Measurements from ENCODE around the gene PTP4A2.
"Not testable (repeated sequence)": the region's sequence is repeated elsewhere in the genome, so short reads cannot be mapped to it uniquely, and the experiment has no call there.

PTP4A2 gene

DNA sequence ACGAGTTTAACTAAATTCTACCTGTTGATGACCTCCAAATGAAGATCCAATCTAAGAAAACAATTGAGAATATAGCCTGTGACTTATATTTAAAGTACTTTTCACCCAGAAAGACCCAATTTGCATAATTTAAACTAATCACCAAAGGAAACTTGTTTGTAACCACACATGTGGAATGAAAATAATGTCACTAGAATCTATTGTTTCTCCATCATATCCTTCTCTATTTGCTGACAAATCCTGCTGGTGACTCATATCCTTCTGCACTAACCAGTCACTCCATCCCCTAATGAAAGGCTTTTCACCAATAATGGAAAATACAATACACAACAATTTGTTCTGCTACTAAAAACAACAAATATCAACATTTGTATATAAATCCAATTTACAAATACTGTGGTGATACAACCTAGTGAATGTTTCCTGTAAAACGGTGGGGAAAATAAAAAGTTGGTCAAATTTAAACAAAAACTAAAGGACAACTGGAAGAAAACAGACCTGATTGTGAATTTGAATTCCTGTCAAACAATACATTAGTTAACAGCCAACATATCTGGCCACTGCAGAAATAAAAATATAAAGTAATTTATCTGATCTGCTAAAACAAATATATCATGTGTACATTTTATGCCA, 6.5 kb downstream of the PTP4A2 start:
- H3K9ac ChIP-seq (ENCODE audit: low read length) = no peak overlapping the region
- no peaks in the 10 kb centered on the region for H3K27me3 ChIP-seq (ENCODE audit: control insufficient read depth in 1 of 2, insufficient read depth in 2 of 2, low read length in 2 of 2)
- no peak overlapping the region for H3K4me3 ChIP-seq (ENCODE audit: low read depth in 1 of 2, low read length in 2 of 2)
- H3K9me3 ChIP-seq (ENCODE audit: low read length) = no peaks in the 10 kb centered on the region
- H3K4me1 ChIP-seq (ENCODE audit: insufficient read depth, low read length) = peaks cover 80% of the 10 kb centered on the region
- H3K27ac ChIP-seq (ENCODE audit: low read depth, low read length) = peak overlapping the region; percentile 10
- H3K36me3 ChIP-seq (ENCODE audit: insufficient read depth, low read length) = no peaks in the 10 kb centered on the region

GRCh38 chr1:31930836-31931592, 7.2 kb downstream of the PTP4A2 start:
- Histone ChIP-seq H3K36me3 (ENCODE audit: insufficient read depth, low read length) (no peaks in the 10 kb centered on the region), H3K4me3 (ENCODE audit: low read depth in 1 of 2, low read length in 2 of 2) (no peak overlapping the region), H3K9ac (ENCODE audit: low read length) (no peak overlapping the region), H3K27ac (ENCODE audit: low read depth, low read length) (no peak overlapping the region), H3K27me3 (ENCODE audit: control insufficient read depth in 1 of 2, insufficient read depth in 2 of 2, low read length in 2 of 2) (no peaks in the 10 kb centered on the region), H3K9me3 (ENCODE audit: low read length) (no peaks in the 10 kb centered on the region), H3K4me1 (ENCODE audit: insufficient read depth, low read length) (peaks cover 78% of the 10 kb centered on the region)

GRCh38 chr1:31927661-31927980, 10.5 kb downstream of the PTP4A2 start:
- no peak overlapping the region for H3K4me3 ChIP-seq (ENCODE audit: low read depth in 1 of 2, low read length in 2 of 2)
- H3K9ac ChIP-seq (ENCODE audit: low read length) = no peak overlapping the region
- no peak overlapping the region for H3K27ac ChIP-seq (ENCODE audit: low read depth, low read length)
- no peaks in the 10 kb centered on the region for H3K27me3 ChIP-seq (ENCODE audit: control insufficient read depth in 1 of 2, insufficient read depth in 2 of 2, low read length in 2 of 2)
- H3K4me1 ChIP-seq (ENCODE audit: insufficient read depth, low read length) = peaks cover 66% of the 10 kb centered on the region
- no peaks in the 10 kb centered on the region for H3K9me3 ChIP-seq (ENCODE audit: low read length)
- H3K36me3 ChIP-seq (ENCODE audit: insufficient read depth, low read length) = no peaks in the 10 kb centered on the region

- Histone ChIP-seq H3K4me1 (ENCODE audit: insufficient read depth, low read length) (peaks cover 63% of the 10 kb centered on the region), H3K27me3 (ENCODE audit: control insufficient read depth in 1 of 2, insufficient read depth in 2 of 2, low read length in 2 of 2) (no peaks in the 10 kb centered on the region), H3K36me3 (ENCODE audit: insufficient read depth, low read length) (no peaks in the 10 kb centered on the region), H3K9me3 (ENCODE audit: low read length) (no peaks in the 10 kb centered on the region), H3K9ac (ENCODE audit: low read length) (no peak overlapping the region), H3K4me3 (ENCODE audit: low read depth in 1 of 2, low read length in 2 of 2) (peak overlapping the region in 1 of 2 donors; percentile 1), H3K27ac (ENCODE audit: low read depth, low read length) (no peak overlapping the region)
Measured at GRCh38 chr1:31926853-31927660, 11.1 kb downstream of the PTP4A2 start.

GRCh38 chr1:31926252-31926651, 11.9 kb downstream of the PTP4A2 start:
- peaks cover 63% of the 10 kb centered on the region for H3K4me1 ChIP-seq (ENCODE audit: insufficient read depth, low read length)
- H3K27ac ChIP-seq (ENCODE audit: low read depth, low read length) = no peak overlapping the region

GRCh38 chr1:31925824-31926223, 12.3 kb downstream of the PTP4A2 start:
- peaks cover 60% of the 10 kb centered on the region for H3K4me1 ChIP-seq (ENCODE audit: insufficient read depth, low read length)
- not testable (repeated sequence) for H3K9me3 ChIP-seq (ENCODE audit: low read length); H3K27me3 ChIP-seq (ENCODE audit: control insufficient read depth in 1 of 2, insufficient read depth in 2 of 2, low read length in 2 of 2); H3K9ac ChIP-seq (ENCODE audit: low read length); H3K36me3 ChIP-seq (ENCODE audit: insufficient read depth, low read length); H3K4me3 ChIP-seq (ENCODE audit: low read depth in 1 of 2, low read length in 2 of 2); H3K27ac ChIP-seq (ENCODE audit: low read depth, low read length)

More at GRCh38 chr1:31926252-31926651, 11.9 kb downstream of the PTP4A2 start:
- H3K4me3 ChIP-seq (ENCODE audit: low read depth in 1 of 2, low read length in 2 of 2) = peak overlapping the region in 1 of 2 donors; percentile 1
- H3K27me3 ChIP-seq (ENCODE audit: control insufficient read depth in 1 of 2, insufficient read depth in 2 of 2, low read length in 2 of 2) = no peaks in the 10 kb centered on the region
- H3K9ac ChIP-seq (ENCODE audit: low read length) = no peak overlapping the region
- no peaks in the 10 kb centered on the region for H3K9me3 ChIP-seq (ENCODE audit: low read length)
- H3K36me3 ChIP-seq (ENCODE audit: insufficient read depth, low read length) = no peaks in the 10 kb centered on the region

- H3K4me1 ChIP-seq (ENCODE audit: insufficient read depth, low read length) = peaks cover 53% of the 10 kb centered on the region
Measured at GRCh38 chr1:31924839-31925238, 13.3 kb downstream of the PTP4A2 start.

GRCh38 chr1:31923901-31924535, 14.2 kb downstream of the PTP4A2 start:
- H3K9ac ChIP-seq (ENCODE audit: low read length) = no peak overlapping the region
- H3K27ac ChIP-seq (ENCODE audit: low read depth, low read length) = no peak overlapping the region

More at GRCh38 chr1:31924839-31925238, 13.3 kb downstream of the PTP4A2 start:
- Histone ChIP-seq H3K4me3 (ENCODE audit: low read depth in 1 of 2, low read length in 2 of 2) (no peak overlapping the region), H3K36me3 (ENCODE audit: insufficient read depth, low read length) (no peaks in the 10 kb centered on the region), H3K9ac (ENCODE audit: low read length) (no peak overlapping the region), H3K27me3 (ENCODE audit: control insufficient read depth in 1 of 2, insufficient read depth in 2 of 2, low read length in 2 of 2) (no peaks in the 10 kb centered on the region), H3K27ac (ENCODE audit: low read depth, low read length) (no peak overlapping the region), H3K9me3 (ENCODE audit: low read length) (no peaks in the 10 kb centered on the region)

GRCh38 chr1:31920956-31921355, 17.2 kb downstream of the PTP4A2 start:
- H3K4me3 ChIP-seq (ENCODE audit: low read depth in 1 of 2, low read length in 2 of 2) = no peak overlapping the region
- no peak overlapping the region for H3K27ac ChIP-seq (ENCODE audit: low read depth, low read length)
- H3K27me3 ChIP-seq (ENCODE audit: control insufficient read depth in 1 of 2, insufficient read depth in 2 of 2, low read length in 2 of 2) = no peaks in the 10 kb centered on the region
- H3K36me3 ChIP-seq (ENCODE audit: insufficient read depth, low read length) = peaks cover 9% of the 10 kb centered on the region
- no peaks in the 10 kb centered on the region for H3K9me3 ChIP-seq (ENCODE audit: low read length)
- H3K9ac ChIP-seq (ENCODE audit: low read length) = no peak overlapping the region
- peaks cover 33% of the 10 kb centered on the region for H3K4me1 ChIP-seq (ENCODE audit: insufficient read depth, low read length)

More at GRCh38 chr1:31923901-31924535, 14.2 kb downstream of the PTP4A2 start:
- Histone ChIP-seq H3K4me1 (ENCODE audit: insufficient read depth, low read length) (peaks cover 53% of the 10 kb centered on the region), H3K4me3 (ENCODE audit: low read depth in 1 of 2, low read length in 2 of 2) (no peak overlapping the region), H3K9me3 (ENCODE audit: low read length) (no peaks in the 10 kb centered on the region), H3K27me3 (ENCODE audit: control insufficient read depth in 1 of 2, insufficient read depth in 2 of 2, low read length in 2 of 2) (no peaks in the 10 kb centered on the region), H3K36me3 (ENCODE audit: insufficient read depth, low read length) (no peaks in the 10 kb centered on the region)

DNA sequence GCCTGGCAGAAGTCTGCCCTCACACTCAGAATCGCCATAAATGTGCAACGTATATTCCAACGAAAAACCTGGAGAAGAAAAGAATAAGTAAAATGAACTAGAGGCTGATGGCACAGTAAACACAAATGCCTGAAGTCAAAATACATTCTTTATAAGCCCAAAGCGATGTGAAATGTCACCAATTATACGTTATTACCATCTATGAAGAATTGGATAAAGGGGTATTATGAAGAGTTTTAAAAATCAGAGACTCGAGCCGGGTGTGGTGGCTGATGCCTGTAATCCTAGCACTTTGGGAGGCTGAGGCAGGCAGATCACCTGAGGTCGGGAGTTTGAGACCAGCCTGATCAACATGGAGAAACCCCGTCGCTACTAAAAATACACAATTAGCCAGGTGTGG, 18.6 kb downstream of the PTP4A2 start:
- H3K4me3 ChIP-seq (ENCODE audit: low read depth in 1 of 2, low read length in 2 of 2) = no peak overlapping the region
- peaks cover 16% of the 10 kb centered on the region for H3K36me3 ChIP-seq (ENCODE audit: insufficient read depth, low read length)
- no peak overlapping the region for H3K27ac ChIP-seq (ENCODE audit: low read depth, low read length)
- no peak overlapping the region for H3K9ac ChIP-seq (ENCODE audit: low read length)
- H3K9me3 ChIP-seq (ENCODE audit: low read length) = no peaks in the 10 kb centered on the region
- H3K27me3 ChIP-seq (ENCODE audit: control insufficient read depth in 1 of 2, insufficient read depth in 2 of 2, low read length in 2 of 2) = no peaks in the 10 kb centered on the region
- peaks cover 24% of the 10 kb centered on the region for H3K4me1 ChIP-seq (ENCODE audit: insufficient read depth, low read length)

GRCh38 chr1:31915438-31915837, 22.7 kb downstream of the PTP4A2 start:
- H3K27me3 ChIP-seq (ENCODE audit: control insufficient read depth in 1 of 2, insufficient read depth in 2 of 2, low read length in 2 of 2) = no peaks in the 10 kb centered on the region
- H3K9me3 ChIP-seq (ENCODE audit: low read length) = no peaks in the 10 kb centered on the region
- H3K4me3 ChIP-seq (ENCODE audit: low read depth in 1 of 2, low read length in 2 of 2) = no peak overlapping the region
- no peak overlapping the region for H3K9ac ChIP-seq (ENCODE audit: low read length)
- no peaks in the 10 kb centered on the region for H3K4me1 ChIP-seq (ENCODE audit: insufficient read depth, low read length)
- H3K27ac ChIP-seq (ENCODE audit: low read depth, low read length) = no peak overlapping the region
- peaks cover 24% of the 10 kb centered on the region for H3K36me3 ChIP-seq (ENCODE audit: insufficient read depth, low read length)
